Adrenal gland (tissue), 5 donors: ENCODE measurements around the gene POTEJ.
"Not testable (repeated sequence)": the region's sequence is repeated elsewhere in the genome, so short reads cannot be mapped to it uniquely, and the experiment has no call there.

Experiments used
- POLR2A ChIP-seq, 2 donors: fragments of 450-650 bp; IDR thresholded peaks; one replicate each; pipeline ENCODE4 v1.6.1; 2017; ENCODE audit warnings: antibody characterized with exemption in 2 of 2, mild to moderate bottlenecking in 2 of 2, moderate library complexity in 1 of 2
- TF ChIP-seq, protein P1 (sequence below), 6 experiments: fragments of 450-650 bp in 4 of 6; fragments of 200-600 bp in 2 of 6; sonication (generic) in 1 of 6; IDR thresholded peaks; 1 replicate in 5 of 6; 2 replicates in 1 of 6; pipeline versions ENCODE4 v1.5.1 to v1.8.0; 2016 to 2021; ENCODE audit warnings: antibody characterized with exemption in 6 of 6, mild to moderate bottlenecking in 2 of 6, moderate library complexity in 1 of 6
- donor health status: DM: no; HTN: no; CAD: no.

GRCh38 chr2:130581491-130581890 is 29.7 kb upstream of the POTEJ start:
- TF ChIP-seq, protein P1, sequence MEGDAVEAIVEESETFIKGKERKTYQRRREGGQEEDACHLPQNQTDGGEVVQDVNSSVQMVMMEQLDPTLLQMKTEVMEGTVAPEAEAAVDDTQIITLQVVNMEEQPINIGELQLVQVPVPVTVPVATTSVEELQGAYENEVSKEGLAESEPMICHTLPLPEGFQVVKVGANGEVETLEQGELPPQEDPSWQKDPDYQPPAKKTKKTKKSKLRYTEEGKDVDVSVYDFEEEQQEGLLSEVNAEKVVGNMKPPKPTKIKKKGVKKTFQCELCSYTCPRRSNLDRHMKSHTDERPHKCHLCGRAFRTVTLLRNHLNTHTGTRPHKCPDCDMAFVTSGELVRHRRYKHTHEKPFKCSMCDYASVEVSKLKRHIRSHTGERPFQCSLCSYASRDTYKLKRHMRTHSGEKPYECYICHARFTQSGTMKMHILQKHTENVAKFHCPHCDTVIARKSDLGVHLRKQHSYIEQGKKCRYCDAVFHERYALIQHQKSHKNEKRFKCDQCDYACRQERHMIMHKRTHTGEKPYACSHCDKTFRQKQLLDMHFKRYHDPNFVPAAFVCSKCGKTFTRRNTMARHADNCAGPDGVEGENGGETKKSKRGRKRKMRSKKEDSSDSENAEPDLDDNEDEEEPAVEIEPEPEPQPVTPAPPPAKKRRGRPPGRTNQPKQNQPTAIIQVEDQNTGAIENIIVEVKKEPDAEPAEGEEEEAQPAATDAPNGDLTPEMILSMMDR (IDR thresholded peaks at IDR 0.05): not testable (repeated sequence)
- not testable (repeated sequence) for TF ChIP-seq POLR2A (IDR thresholded peaks at IDR 0.05)
